HG03521 (cell line): Measurements from ENCODE around the gene LEMD1.
"Not testable (repeated sequence)": the region's sequence is repeated elsewhere in the genome, so short reads cannot be mapped to it uniquely, and the experiment has no call there.

ENCODE experiments used
- ATAC-seq: cut with Tn5 transposase; IDR thresholded peaks from one replicate; pipeline ENCODE4 v1.9.1; 2021; ENCODE audit warnings: mild to moderate bottlenecking, moderate library complexity; ENCODE audit not compliant: unreplicated experiment

Gene LEMD1

DNA sequence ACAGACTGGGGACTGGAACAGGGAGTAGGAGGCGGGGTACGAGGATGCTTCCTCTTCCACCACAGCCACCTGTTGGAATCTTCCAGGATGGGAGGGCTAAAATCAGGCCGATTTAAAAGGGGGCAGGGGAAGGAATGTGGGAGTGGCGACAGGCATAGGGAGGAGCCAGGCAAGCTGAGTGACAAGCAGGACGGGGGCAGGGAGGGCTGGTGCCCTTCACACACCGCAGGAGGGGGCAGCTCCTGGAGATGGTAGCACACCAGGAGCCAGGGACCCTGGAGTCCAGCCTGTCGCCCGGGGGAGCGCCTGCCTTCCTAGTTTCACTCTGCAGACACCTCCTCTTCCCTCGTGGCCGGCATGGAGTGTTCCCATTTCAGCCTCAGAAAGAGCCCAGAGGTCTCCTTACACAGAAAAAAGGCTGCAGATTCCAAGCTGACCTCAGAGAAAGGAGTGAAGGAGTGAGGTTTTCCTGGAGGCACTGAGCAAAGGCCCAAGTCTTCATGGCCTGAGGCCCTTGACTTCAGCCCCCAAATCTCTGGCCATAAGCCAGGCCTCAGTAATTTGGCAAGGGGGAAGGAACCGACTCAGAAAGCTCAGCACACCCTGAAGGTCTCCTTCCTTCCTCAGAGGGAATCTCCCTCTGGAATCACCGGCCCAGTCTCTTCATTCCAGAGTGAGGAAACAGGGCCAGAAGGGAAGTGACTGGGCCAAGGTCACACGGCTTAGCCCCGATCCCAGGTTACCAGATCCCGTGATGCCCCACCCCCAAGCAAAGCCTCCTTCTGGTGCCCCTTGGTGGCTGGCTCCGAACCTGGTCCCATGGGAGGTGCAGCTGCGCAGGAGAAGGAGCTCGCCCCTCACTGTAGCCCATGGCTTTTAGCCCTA is 25.8 kb upstream of the LEMD1 start:
- ATAC-seq, result no peak

DNA sequence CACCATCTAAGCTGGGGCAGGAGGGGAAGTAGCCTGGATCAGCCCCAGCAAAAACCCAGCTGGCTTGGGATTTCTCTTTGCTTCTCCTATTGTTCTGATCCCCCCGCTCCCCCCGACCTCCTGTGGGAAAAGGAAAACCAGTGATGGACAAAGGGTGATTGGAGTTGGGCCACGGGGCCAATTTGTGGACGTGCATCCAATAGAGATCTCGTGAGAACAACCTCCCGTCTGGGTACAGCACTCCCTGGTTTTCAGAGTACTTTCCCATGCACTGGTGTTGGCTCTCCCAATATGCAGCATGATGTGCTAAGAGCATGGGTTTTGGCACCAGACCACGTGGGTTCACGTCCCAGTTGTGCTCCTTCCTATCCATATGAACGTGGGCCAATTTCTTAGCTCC is 25.0 kb upstream of the LEMD1 start:
- ATAC-seq, result no peak

DNA sequence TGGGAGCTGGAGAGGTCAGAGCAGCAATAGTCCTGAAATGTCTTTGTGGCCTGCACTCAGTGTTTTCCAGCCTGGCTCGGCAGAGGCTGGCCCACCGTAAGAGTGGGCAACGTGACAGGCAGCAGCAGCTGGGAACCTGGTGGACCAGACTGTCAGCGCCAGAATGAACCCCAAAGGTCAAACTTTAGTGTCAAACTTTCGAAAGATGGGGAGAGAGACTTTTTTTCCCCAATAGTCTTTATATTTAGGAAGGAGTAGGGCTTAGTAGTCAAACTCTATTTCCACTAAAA is 23.7 kb upstream of the LEMD1 start:
- ATAC-seq, result no peak

DNA sequence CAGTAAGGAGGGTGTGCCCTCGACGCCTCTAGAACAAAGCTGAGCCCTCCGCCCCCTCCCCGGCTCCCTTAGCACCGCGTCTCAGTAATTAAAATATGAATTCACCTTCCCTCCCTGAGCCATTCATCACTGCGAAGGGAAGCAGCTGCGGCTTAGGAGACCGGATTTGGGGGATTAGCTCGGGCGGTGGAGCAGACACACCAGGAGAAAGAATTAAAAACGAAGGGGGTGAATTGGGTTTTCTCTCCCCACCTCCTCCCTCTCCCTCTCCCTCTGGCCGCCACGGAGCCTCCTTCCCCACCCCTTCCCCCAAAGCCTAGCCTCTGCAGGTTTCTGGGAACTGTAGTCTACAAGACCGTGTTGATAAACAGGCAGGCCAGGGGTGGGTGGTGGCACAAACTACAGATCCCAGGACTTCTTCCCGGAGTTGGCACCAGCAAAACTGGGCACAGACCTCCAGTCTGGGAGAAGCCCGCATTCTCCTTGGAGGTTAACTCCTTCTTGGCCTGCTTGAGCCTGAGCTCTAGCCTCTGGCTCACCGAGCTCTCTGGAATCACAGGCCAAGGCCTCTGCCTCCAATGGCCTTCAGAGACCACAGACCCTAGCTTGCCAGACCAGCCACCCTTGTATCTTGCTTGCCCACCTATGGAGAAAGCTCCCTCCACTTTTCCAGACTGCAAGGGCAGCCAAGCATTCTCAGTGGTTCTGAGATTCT is 23.2 kb upstream of the LEMD1 start:
- no peak for ATAC-seq

DNA sequence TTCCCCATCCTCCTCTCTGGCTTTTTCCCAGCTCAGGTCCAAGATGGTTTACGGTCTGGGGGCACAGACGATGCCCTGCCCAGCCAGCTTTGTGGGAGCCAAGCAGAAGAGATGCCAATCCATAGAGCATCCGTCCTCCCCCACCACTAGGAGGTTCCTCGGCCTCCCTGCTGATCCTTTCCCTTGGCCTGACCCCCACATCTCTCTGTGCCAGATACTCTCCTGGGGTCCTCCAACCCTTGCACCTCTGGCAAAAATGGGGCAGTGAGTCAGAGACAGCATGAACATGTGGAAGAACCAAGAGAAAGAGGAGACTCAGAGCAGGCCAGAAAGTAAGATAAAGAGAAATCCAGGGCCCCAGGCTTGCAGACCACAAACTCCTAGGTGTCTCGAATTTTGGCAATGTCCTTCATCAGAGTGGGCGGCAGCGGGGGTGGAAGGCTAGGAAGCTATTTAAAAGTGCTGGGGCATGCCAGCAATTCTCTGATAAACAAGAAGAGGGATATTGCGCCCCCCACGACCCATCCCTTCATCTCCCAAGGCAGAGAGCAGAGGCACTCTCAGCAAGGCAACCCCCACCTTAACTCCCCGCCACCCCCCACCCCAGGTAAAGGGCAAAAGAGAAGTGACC is 22.6 kb upstream of the LEMD1 start:
- ATAC-seq, result no peak

DNA sequence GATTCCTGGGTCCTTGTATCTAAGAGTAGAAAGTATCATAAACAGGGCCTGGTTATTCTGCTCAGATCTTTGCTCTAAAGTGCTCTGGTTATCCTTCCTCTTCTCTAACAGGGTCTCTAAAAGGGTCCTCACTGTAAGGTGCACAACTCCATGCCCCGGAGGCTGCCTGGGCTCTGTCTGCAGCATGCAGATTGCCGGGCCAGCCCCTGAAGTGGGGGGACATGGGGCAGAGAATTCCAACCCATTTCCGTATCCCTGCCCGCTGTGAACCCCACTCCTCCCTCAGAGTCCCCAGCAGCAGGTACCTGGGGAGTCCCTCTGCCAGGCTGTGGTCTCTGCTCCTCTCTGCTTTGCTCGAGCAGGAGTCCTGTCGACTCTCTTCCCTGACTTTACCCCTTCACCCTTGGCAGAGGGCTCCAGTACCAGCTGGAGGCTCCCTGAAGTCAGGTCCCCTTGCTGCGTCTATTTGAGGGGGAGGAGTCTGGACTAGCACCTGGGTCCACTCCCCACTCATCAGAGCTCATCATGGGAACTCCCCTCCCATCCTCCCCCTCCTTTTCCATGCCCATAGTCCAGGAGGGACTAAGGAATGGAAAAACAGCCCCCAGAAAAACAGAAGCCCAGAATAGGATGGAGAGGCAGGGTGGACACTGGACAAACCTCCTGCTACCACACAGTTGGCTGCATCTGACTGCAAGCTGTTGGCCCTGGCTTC is 21.9 kb upstream of the LEMD1 start:
- ATAC-seq, result no peak

DNA sequence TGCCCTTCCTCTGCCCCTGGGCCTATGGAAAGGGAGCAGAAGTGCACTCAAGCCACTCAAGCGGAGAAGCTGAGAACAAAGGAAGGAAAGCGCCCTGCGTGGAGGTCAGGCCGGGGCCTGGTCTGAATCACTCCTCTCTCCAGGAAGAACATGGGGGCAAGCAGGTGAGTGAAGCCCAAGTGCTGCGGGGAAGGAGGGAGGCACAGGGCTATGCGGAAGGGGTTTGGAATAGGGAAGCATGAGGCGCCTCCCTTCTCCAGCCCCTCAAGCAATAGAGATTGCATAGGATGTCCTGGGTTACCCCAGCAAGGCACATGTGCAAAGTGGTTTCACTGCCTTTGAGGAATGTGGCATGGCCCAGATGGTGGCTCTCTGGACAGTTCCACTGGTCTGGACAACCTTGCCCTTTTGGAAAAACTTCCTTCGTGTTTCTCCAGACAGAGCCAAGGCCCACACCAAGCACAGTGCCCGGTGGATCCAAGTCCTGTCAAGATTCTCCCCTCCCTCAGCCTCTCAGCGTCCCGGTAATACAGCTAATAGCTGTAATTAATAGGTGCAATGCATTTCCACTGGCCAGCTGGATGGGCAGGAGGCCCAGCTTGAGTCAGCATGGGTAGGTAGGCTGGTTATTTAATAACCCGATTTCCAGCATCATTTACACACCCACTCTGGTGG is 20.3 kb upstream of the LEMD1 start:
- no peak for ATAC-seq

DNA sequence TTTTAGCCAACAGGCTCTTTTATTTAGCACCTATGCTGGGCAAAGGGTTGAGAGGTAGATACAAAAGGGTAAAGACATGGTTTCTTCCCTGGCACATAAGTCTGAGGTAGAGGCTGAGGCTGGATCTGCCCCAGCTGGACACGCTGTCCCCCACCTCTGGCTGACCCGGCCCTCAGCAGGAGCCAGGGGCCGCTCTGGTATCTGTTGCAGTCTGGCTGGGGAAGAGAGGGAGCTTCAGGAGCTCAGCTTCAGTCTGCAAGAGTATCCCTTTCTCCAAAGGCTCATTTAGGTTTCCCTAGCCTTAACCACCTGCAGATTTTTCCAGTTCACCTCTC is 19.8 kb upstream of the LEMD1 start:
- no peak for ATAC-seq

DNA sequence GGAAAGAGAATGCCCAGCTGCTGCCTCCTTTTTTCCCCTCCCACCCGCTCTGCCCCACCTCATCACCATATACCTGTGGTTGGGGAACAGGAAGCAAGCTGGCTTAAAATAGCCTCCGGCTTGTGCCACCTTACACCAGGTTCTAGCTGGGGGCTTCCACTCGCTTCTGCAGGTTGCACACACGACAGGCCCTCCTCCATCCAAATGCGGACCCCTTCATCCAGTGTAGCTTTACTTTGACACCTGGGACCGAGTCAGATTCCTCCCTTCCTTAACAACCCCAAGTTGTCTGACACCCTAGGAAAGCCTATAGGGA is 19.4 kb upstream of the LEMD1 start:
- ATAC-seq, result no peak

DNA sequence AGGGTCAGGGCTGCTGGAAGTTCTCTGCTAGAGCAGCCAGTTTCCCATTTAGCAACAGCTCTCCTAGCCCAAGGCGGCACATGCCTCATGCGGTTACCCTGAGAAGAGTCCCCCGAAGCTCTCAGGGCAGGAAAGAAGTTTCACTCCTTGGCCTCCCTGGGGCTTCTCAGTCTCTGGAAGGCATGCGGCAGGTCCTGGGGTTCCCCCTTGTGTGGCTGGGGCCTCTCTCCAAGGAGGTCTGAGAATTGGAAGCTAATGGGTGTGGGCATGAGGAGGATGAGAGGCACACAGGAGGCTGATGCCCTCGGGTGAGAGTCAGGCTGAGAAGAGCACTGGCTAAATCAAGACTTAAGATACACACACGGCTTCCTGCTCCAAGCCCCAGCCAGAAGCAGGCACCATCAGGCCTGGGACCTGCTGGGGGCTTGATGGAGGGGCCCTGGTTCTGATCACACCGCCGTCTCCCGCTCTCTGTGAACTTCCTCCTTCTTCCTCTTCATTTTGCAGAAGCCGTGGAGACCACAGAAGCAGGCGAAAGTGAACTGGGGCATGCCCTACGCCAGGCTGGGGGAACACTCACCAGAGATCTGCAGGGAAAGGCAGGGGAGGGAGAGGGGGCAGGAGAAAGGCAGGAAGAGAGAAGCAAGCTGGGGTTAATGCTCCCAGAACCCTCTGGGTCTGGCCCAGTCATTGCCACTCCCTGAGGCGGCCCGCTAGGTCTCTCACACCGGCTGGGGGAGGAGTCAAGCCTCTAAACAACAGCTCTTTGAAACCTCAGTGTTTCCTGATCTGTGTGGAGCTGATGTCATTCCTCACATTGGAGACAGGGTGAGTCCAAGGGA is 18.8 kb upstream of the LEMD1 start:
- peak; percentile 62 for ATAC-seq

DNA sequence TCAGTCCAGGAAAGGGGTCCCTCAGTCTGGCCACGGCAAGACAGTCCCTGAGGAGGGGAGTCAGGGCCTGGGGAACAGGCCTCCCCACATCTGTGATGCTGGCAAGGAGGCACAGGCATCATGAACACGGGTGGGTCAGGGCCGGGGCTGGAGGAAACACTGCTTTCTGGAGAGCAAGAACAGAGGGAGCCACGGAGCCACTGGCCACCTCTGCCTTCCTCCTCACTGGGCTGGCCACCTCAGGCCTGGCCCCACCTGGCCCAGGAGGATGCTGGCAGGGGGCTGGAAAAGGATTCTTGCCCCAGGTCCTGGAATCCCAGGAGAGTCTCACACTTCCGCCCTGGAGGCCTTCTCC is 18.2 kb upstream of the LEMD1 start:
- no peak for ATAC-seq

DNA sequence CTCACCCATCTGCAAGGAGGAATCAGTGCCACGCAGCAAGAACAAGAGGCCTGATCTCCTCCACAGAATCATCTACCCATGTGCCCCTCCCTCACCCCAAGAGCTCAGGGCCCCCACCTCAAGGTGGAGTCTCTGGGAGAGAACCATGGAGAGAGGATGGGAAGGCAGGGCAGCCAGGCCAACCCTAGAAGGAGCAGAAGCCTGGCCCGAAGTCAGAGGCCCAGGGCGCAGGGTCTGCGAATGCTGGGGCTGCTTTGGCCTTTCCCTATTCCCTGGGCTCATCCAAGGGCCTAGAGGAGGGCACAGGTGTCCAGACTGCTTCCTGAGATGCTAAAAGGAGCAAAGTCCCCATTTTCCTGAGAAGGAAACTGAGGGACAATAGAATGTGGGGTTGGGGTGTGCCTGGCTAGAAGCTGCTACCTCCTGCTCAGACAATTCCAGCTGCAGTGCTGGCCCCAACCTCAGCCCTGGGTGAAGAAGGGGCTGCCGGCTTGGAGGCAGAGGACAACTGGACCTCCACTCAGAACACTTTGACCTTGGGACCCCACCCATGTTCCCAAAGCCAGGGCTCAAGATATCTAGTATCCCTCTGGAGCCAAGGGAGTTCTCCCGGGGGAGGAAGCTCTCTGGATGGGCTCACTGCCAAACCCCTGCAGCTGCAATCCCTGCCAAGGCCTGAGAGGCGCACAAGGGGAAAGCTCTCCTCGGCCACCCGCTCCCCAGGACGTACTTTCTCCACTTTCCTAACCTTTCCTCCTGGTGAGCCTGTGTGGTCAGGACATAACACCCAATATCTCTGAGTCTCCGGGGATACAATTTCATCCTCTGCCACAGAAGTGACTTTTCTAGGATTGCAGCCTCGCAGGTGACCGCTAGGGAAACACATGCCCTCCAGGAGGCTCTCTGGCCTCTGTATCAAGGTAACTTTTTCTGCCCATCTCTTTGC is 16.6 kb upstream of the LEMD1 start:
- no peak for ATAC-seq

DNA sequence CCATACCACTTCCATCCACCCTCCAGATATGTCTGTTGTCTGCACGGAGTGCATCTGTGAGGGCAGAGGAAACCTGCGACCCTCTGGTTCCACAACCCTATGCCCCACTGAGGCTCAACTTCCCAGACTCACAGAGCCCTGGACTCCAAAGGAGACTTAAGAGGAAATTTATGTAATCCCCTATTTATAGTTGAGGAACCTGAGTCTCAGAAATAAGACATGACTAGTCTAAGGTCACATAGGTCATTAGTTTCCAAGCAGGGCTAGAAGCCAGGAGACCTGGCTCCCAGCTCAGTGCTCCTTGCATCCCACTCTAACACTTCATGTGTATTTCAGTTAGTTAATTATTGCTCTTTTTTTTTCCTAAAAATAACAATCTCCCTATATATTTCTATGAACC is 15.7 kb upstream of the LEMD1 start:
- ATAC-seq, result no peak

DNA sequence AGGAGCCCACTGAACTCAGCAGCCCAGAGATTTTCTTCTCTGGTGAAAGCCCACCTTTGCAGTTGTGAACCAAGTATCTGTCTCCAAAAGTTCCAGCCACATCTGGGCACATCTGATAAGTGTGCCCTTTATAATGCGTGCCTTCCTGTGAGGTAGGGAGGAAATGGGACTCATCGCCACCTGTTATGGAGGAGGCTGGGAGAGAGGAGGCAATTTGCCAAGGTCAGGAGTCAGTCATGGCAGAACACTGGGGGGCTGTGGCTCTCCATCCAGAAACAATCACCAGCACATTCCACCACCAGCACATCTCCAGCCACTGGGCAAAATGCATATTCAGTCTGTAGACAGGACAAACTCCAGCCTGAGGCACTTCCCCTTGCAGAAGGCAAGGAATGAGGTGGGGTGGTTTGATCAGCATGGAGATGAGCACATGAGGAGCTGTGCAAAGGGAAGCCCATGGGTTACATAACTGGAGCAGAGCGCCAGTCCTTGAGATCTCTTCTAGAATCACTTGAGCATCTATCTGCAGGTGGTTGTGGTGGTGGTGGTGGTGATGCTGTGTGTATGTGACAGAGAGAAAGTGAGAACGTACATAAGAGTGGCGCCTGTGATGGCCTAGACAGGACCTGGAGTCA is 15.0 kb upstream of the LEMD1 start:
- no peak for ATAC-seq

DNA sequence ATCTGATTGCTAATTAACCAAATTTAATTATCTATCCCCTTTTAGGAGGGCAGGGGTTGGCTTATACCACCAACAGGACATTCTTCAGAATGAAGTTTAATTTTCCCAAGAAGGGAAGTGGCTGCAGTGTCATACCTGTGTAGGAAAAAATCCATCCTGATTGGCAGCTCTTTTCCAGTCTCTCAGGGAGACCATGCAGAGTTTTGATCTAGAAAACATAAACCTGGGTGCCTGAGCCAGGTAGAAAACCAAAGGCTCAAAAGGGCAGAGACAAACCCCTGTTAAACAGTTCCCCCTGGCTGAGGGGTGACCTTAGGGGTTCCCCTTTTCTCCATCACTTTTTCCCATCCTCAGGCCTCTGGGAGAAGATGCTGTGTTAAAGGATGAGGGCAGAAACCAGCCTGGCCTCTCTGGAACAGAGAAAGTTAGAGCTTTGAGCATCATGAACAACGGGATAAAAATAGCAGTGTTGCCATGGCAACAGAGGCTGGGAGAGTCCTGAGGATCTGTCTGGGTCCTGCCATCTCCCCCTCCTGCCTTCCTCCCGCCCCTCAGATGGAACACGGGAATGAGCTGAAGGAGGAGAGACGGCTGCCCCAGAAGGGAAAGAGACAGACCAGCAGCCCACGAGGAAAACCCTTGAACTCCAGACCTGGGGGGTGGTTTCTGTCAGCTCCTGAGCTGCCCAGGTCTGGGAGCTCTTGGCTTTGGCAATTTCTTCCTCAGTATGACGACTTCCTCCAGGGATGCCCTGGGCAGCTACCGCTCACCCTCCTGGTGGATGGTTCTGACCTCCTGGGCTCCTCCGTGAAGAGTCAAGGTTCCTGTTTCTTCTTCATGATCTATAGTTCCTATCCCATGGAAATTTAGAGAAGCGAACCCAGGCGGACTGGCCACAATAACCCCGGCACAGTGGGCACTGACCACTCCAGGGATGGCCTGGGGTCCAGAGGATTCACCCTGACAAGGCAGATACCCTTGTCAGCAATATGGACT is 14.0 kb upstream of the LEMD1 start:
- no peak for ATAC-seq

DNA sequence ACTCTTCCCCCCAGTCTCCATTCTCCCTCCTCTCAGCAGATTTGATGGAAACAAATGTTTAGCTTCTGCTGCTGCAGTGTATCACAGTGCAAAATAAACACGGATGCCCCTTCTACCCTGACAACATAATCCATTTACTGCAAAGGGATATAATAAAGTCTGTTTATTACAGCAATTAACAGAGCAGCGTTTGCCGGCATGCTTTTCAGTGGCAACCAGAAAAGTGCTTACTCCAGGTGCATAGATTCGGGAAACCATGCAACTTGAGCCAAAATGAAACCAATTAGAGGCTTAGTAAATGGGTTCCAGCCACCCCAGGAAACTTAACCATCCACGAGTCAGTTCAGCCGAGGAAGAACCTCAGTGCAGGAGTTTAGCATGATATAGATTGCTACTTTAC is 12.9 kb upstream of the LEMD1 start:
- ATAC-seq, result no peak

DNA sequence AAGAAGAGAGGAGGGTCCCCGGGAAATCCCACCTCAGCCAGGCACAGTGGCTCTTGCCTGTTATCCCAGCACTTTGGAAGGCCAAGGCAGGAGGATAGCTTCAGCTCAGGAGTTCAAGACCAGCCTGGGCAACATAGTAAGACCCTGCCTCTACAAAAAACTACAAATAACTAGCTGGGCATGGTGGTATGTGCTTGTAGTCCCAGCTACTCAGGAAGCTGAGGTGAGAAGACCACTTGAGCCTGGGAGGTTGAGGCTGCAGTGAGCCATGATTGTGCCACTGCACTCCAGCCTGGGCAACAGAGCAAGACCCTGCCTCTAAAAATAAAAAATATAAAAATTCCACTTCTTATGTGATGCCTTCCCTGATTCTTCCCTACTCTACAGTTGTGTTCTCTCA is 10.8 kb upstream of the LEMD1 start:
- ATAC-seq, result not testable (repeated sequence)

DNA sequence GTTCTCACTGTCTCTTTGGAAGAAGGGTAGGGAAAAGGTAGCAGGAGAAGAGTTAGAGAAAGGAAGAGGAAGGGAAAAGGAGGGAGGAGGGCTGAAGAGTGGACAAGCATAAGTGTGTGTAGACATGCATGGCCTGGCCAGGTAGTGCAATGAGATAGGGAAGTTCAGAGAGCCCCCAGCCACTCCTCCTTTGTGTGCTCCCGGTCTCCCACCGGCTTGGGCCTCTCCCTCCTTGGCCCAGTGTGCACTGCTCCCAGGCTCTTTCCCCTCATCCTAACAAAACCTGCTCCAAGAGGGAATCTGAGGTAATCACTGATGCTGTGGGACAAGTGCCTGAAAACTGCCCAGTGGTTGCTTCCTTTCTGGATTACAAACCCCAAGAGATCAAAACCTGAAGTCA is 10.3 kb upstream of the LEMD1 start:
- no peak for ATAC-seq
